Hepatocyte (in vitro differentiated cells): Measurements from ENCODE around the gene SATB2.

Experiments
- EZH2phosphoT487 ChIP-seq: fragments of 200-600 bp; sonication (generic); IDR thresholded peaks from one replicate; pipeline ENCODE4 v1.6.1; 2018; ENCODE audit warnings: antibody characterized with exemption, mild to moderate bottlenecking, low read depth, moderate library complexity; ENCODE audit not compliant: unreplicated experiment, severe bottlenecking
- TF ChIP-seq, protein P1 (sequence below): fragments of 200-600 bp; sonication (generic); IDR thresholded peaks from 2 replicates; pipeline ENCODE4 v1.5.1; 2016; ENCODE audit warnings: antibody characterized with exemption, mild to moderate bottlenecking; ENCODE audit not compliant: poor library complexity

GRCh38 chr2:199449956-199450355 is 7.8 kb downstream of the SATB2 start:
- TF ChIP-seq, protein P1, sequence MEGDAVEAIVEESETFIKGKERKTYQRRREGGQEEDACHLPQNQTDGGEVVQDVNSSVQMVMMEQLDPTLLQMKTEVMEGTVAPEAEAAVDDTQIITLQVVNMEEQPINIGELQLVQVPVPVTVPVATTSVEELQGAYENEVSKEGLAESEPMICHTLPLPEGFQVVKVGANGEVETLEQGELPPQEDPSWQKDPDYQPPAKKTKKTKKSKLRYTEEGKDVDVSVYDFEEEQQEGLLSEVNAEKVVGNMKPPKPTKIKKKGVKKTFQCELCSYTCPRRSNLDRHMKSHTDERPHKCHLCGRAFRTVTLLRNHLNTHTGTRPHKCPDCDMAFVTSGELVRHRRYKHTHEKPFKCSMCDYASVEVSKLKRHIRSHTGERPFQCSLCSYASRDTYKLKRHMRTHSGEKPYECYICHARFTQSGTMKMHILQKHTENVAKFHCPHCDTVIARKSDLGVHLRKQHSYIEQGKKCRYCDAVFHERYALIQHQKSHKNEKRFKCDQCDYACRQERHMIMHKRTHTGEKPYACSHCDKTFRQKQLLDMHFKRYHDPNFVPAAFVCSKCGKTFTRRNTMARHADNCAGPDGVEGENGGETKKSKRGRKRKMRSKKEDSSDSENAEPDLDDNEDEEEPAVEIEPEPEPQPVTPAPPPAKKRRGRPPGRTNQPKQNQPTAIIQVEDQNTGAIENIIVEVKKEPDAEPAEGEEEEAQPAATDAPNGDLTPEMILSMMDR = no peak
- TF ChIP-seq EZH2phosphoT487 = no peak
